ENCODE measurements around the gene TPO.

- TF ChIP-seq CTCF (IDR thresholded peaks at IDR 0.05), result no peak
- TF ChIP-seq POLR2A (IDR thresholded peaks at IDR 0.05), result peak in 1 of 2 donors; percentile 5
These were observed 108.9 kb downstream of the TPO start for GRCh38 chr2:1521878-1522830.

Data from thyroid gland (tissue), 4 donors.